Measurements from ENCODE around the gene TERB1. TPM values are rescaled to one million over a fixed set of nuclear protein-coding genes. Genes with fewer than 3 reads are reported as not detected.

Gene TERB1
- total RNA-seq, 4 donors from 2014 or later = 0.19 TPM; not detected in 3

GRCh38 chr16:66844342-66845079, 43.1 kb upstream of the TERB1 start, which contains the start of gene CA7:
Gene CA7, plus strand, starts transcription at chr16:66844414. Its CDS starts 74 bp downstream, at chr16:66844488.
- H3K4me3 ChIP-seq (ENCODE audit: low read depth, poor library complexity, severe bottlenecking) = peak within 1 kb of the TSS; percentile 26
- WGBS, 2 donors = 1% methylated on average over 40 to 65 of the region's 79 CpGs
- intact Hi-C loops (cut with DNase I; ENCODE audit: low total_unique reads) = no loop called here
- DNase-seq (ENCODE audit: low spot score in 2 of 2) = peak in 1 of 2 donors; percentile 80
- TF ChIP-seq POLR2A (IDR thresholded peaks at IDR 0.05) (no peak), CTCF (IDR thresholded peaks at IDR 0.05) (no peak)

GRCh38 chr16:66844009-66844341, 42.6 kb upstream of the TERB1 start:
- 27 to 50% methylated on average over 7 to 14 of the region's 14 CpGs for WGBS, 2 donors
- no peak for DNase-seq (ENCODE audit: low spot score in 2 of 2)
- intact Hi-C loops (cut with DNase I; ENCODE audit: low total_unique reads) = no loop called here

GRCh38 chr16:66843191-66843590, 41.8 kb upstream of the TERB1 start:
- no peak overlapping the region for H3K4me3 ChIP-seq (ENCODE audit: low read depth, poor library complexity, severe bottlenecking)
- intact Hi-C loops (cut with DNase I; ENCODE audit: low total_unique reads) = no loop called here
- WGBS, 2 donors = 100% methylated on average over 2 of the region's 2 CpGs
- peak in 1 of 2 donors; percentile 48 for DNase-seq (ENCODE audit: low spot score in 2 of 2)
- TF ChIP-seq POLR2A (IDR thresholded peaks at IDR 0.05) (no peak), CTCF (IDR thresholded peaks at IDR 0.05) (no peak)

More at GRCh38 chr16:66844009-66844341, 42.6 kb upstream of the TERB1 start:
- TF ChIP-seq CTCF (IDR thresholded peaks at IDR 0.05) (no peak), POLR2A (IDR thresholded peaks at IDR 0.05) (no peak)
- no peak overlapping the region for H3K4me3 ChIP-seq (ENCODE audit: low read depth, poor library complexity, severe bottlenecking)

GRCh38 chr16:66842765-66843164, 41.4 kb upstream of the TERB1 start:
- WGBS, 2 donors = 61 to 76% methylated on average over 7 of the region's 7 CpGs
- no peak for TF ChIP-seq POLR2A (IDR thresholded peaks at IDR 0.05)
- TF ChIP-seq CTCF (IDR thresholded peaks at IDR 0.05) = no peak
- intact Hi-C loops (cut with DNase I; ENCODE audit: low total_unique reads) = no loop called here
- no peak overlapping the region for H3K4me3 ChIP-seq (ENCODE audit: low read depth, poor library complexity, severe bottlenecking)
- peak in 1 of 2 donors; percentile 73 for DNase-seq (ENCODE audit: low spot score in 2 of 2)

GRCh38 chr16:66841366-66841765, 40.0 kb upstream of the TERB1 start:
- H3K4me3 ChIP-seq (ENCODE audit: low read depth, poor library complexity, severe bottlenecking) = no peak overlapping the region
- 80 to 91% methylated on average over 4 of the region's 4 CpGs for WGBS, 2 donors
- intact Hi-C loops (cut with DNase I; ENCODE audit: low total_unique reads) = no loop called here
- TF ChIP-seq CTCF (IDR thresholded peaks at IDR 0.05) (no peak), POLR2A (IDR thresholded peaks at IDR 0.05) (no peak)
- peak in 1 of 2 donors; percentile 12 for DNase-seq (ENCODE audit: low spot score in 2 of 2)

Measured in lower leg skin (tissue), 4 donors.